Stimulated activated naive CD8-positive, alpha-beta T cell treated with anti-CD3 and anti-CD28 coated beads, Interleukin-15, amount 100 ng/mL, for 72 hours (primary cell): ENCODE data around the gene GPR137B.
"Not testable (repeated sequence)": the region's sequence is repeated elsewhere in the genome, so short reads cannot be mapped to it uniquely, and the experiment has no call there.

Source experiments
- ATAC-seq: fragments of 150-1000 bp; cut with Tn5 transposase; 2 replicates; pipeline ENCODE4 v1.10.0; 2021; ENCODE audit warnings: mild to moderate bottlenecking, moderate library complexity
- DNase-seq, 2 donors: peaks; one replicate each; pipeline ENCODE4 v3.0.0; 2021 to 2022
- H3K27ac Mint-ChIP-seq, 2 donors: one replicate each; pipeline ENCODE4 v1.8.0; 2022; ENCODE audit warnings: mild to moderate bottlenecking in 2 of 2, mixed read lengths in 2 of 2, moderate library complexity in 2 of 2
- H3K27me3 Mint-ChIP-seq: one replicate; pipeline ENCODE4 v1.8.0; 2022; ENCODE audit warnings: mixed read lengths
- H3K4me1 Mint-ChIP-seq: one replicate; pipeline ENCODE4 v1.8.0; 2022; ENCODE audit warnings: mild to moderate bottlenecking, mixed read lengths
- H3K4me3 Mint-ChIP-seq, 2 donors: one replicate each; pipeline ENCODE4 v1.8.0; 2022; ENCODE audit warnings: mild to moderate bottlenecking in 2 of 2, mixed read lengths in 2 of 2, moderate library complexity in 1 of 2
- H3K9me3 Mint-ChIP-seq, 2 donors: one replicate each; pipeline ENCODE4 v1.8.0; 2022; ENCODE audit warnings: mixed read lengths in 2 of 2

Gene GPR137B, protein sequence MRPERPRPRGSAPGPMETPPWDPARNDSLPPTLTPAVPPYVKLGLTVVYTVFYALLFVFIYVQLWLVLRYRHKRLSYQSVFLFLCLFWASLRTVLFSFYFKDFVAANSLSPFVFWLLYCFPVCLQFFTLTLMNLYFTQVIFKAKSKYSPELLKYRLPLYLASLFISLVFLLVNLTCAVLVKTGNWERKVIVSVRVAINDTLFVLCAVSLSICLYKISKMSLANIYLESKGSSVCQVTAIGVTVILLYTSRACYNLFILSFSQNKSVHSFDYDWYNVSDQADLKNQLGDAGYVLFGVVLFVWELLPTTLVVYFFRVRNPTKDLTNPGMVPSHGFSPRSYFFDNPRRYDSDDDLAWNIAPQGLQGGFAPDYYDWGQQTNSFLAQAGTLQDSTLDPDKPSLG

DNA sequence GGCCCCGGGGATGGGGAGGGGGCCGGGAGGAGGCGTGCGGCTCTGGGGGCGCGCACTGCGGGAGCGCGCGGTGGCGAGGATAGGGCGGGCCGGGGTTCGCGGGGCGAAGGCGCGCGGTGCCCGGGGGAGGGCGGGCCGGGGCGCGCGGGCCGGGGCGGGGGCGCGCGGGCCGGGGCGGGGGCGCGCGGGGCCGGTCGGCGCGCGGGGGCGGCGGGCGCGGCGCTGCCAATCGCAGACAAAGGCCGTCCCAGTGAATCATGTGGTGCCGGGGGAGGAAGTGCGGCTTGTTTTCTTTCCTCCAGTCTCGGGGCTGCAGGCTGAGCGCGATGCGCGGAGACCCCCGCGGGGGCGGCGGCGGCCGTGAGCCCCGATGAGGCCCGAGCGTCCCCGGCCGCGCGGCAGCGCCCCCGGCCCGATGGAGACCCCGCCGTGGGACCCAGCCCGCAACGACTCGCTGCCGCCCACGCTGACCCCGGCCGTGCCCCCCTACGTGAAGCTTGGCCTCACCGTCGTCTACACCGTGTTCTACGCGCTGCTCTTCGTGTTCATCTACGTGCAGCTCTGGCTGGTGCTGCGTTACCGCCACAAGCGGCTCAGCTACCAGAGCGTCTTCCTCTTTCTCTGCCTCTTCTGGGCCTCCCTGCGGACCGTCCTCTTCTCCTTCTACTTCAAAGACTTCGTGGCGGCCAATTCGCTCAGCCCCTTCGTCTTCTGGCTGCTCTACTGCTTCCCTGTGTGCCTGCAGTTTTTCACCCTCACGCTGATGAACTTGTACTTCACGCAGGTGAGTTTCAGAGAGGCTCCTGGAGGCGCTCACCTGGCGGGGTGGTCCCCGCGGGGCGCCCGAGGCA is at the start of gene GPR137B:
Gene GPR137B, plus strand, starts transcription at position 287 of the 851 bp plus-strand sequence. Its CDS starts 84 bp downstream, at position 371.
- ATAC-seq (peak; percentile 80), DNase-seq (peak; percentile 59 to 66)
- H3K4me1 Mint-ChIP-seq, result peaks cover 41% of the 10 kb centered on the region
- H3K27me3 Mint-ChIP-seq, result peaks cover 42% of the 10 kb centered on the region
- H3K9me3 Mint-ChIP-seq, result no peaks in the 10 kb centered on the region
- H3K4me3 Mint-ChIP-seq, result peak within 1 kb of the TSS; percentile 89 to 93
- H3K27ac Mint-ChIP-seq, result peak within 1 kb of the TSS; percentile 77 to 85

DNA sequence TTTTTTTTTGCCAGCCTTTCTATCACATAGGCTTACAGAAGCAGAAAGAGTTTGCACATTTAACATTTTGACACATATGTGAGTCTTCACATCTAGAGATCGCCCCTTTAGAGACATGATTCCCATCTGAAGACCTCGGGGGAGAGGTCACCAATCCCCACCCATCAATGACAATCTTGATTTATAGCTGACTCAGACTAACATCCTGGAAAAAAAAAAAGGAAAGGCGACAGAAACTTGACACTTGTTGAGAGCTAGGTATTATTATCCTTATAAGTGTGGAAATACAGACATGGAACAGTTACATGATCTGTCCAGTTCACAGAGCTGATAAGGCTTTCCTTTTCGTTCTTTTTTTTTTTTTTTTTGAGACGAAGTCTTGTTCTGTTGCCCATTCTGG is 49.4 kb upstream of the GPR137B start:
- Mint-ChIP-seq H3K4me3 (no peak overlapping the region), H3K27ac (no peak overlapping the region), H3K27me3 (peaks cover 25% of the 10 kb centered on the region), H3K4me1 (no peaks in the 10 kb centered on the region), H3K9me3 (peaks cover 10 to 22% of the 10 kb centered on the region in 2 donors)
- no peak for DNase-seq
- ATAC-seq, result no peak

DNA sequence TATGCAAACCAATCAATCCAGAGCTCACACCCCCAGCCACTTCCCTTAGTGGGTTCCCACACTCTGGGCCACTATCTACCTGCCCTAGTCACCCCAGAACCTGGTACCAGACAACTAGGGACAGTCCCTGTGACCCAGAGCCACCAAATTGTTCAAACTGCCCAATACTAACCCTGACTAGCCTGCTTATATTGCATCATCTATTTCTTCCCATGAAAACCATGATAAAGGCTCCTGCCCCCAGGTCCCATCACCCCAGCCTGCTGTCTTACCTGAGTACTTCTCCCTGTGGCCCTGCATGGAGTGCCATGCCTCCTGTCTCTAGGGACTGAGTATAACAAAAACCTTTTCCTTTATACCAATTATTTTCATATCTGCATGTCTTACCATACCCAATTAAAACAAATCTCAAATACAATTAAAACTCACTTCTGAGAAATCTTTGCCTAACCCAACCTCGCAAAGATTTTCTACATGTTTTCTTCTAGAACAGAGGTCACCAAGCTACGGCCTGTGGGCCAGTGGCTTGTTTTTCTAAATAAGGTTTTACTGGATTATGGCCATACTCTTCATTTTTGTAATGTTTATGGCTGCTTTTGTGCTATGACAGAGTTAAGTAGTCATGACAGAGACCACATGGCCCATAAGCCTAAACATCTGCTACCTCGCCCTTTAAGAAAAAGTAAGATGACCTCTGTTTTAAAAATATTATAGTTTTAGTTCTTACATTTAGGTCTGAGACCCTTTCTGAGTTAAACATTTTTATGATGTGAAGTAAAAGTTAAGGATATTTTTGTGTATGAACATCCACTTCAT is 46.4 kb upstream of the GPR137B start:
- ATAC-seq (no peak), DNase-seq (no peak)
- H3K27ac Mint-ChIP-seq, result peak overlapping the region in 1 of 2 donors; percentile 96
- no peaks in the 10 kb centered on the region for H3K4me1 Mint-ChIP-seq
- peaks cover 10 to 23% of the 10 kb centered on the region in 2 donors for H3K9me3 Mint-ChIP-seq
- H3K27me3 Mint-ChIP-seq, result peaks cover 18% of the 10 kb centered on the region
- H3K4me3 Mint-ChIP-seq, result no peak overlapping the region

DNA sequence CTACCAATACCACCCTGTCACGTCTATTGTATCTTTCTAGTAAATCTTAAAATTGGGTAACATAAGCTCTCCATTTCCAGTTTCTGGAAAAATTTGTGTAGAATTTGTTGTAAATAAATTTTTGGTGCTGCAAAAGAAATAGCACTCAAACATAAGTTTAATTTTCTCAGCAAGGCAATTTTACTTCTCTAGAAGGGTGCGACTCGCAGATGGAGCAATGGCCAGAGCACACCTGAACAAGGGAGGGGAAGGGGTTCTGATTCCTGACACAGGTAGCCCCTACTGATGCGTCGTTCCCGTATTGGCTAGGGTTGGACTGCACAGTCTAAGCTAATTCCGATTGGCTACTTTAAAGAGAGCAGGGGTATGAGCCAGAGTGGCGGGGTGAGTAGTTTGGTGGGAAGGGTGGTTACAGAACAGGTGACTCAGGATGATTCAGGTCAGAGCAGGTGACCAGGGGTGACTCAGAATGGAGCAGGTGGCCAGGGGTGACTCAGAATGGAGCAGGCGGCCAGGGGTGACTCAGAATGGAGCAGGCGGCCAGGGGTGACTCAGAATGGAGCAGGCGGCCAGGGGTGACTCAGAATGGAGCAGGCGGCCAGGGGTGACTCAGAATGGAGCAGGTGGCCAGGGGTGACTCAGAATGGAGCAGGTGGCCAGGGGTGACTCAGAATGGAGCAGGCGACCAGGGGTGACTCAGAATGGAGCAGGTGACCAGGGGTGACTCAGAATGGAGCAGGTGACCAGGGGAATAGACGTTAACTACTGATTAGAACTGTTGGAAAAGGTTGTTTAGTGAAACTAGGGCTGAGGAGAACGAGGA is 45.5 kb upstream of the GPR137B start:
- Mint-ChIP-seq H3K27ac (peak overlapping the region; percentile 93 to 96), H3K9me3 (peaks cover 10 to 23% of the 10 kb centered on the region in 2 donors), H3K27me3 (peaks cover 18% of the 10 kb centered on the region)
- peak; percentile 84 to 91 for DNase-seq
- not testable (repeated sequence) for H3K4me3 Mint-ChIP-seq, H3K4me1 Mint-ChIP-seq
- peak; percentile 48 for ATAC-seq

DNA sequence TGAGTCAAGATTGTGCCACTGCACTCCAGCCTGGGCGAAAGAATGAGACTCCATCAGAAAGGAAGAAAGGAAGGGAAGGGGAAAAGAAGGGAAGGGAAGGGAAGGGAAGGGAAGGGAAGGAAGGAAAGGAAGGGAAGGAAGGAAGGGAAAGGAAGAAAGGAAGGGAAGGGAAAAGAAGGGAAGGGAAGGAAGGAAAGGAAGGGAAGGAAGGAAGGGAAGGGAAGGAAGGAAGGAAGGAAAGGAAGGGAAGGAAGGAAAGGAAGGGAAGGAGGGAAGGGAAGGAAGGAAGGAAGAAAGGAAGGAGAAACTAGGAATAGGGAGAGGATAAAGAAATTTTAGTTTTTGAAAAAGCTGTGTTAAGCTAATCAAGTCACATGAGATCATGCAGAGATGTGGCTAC is 44.1 kb upstream of the GPR137B start:
- H3K4me3 Mint-ChIP-seq, result no peak overlapping the region
- ATAC-seq (no peak), DNase-seq (no peak)
- no peaks in the 10 kb centered on the region for H3K4me1 Mint-ChIP-seq
- H3K9me3 Mint-ChIP-seq, result peaks cover 10 to 23% of the 10 kb centered on the region in 2 donors
- H3K27ac Mint-ChIP-seq, result no peak overlapping the region
- peaks cover 16% of the 10 kb centered on the region for H3K27me3 Mint-ChIP-seq

DNA sequence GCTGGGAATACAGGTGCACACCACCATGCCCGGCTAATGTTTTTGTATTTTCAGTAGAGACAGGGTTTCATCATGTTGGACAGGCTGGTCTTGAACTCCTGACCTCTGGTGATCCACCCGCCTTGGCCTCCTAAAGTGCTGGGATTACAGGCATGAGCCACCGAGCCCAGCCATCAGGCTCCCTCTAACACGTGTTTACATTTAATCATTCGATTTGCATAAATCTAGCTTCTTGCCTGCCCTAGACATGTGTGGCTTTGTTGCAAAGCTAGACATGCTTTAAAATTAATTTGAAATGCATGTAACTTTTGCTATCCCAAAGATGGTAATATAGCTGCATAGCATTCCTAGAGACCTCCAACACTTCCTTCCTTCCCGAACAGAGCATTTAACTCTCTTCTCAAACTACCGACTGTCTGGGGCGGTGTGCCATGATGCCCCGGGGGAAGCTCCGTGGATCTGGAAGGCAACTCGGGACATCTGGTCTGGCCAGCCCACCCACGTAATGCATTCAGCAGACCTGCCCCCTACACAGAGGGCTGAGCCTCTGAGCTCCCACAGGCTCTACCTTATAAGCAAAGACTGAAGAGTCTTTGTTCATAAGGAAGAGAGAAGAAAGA is 42.9 kb upstream of the GPR137B start:
- H3K27ac Mint-ChIP-seq, result no peak overlapping the region
- peaks cover 4% of the 10 kb centered on the region for H3K27me3 Mint-ChIP-seq
- H3K4me1 Mint-ChIP-seq, result no peaks in the 10 kb centered on the region
- no peak for DNase-seq
- peaks cover 10 to 23% of the 10 kb centered on the region in 2 donors for H3K9me3 Mint-ChIP-seq
- H3K4me3 Mint-ChIP-seq, result no peak overlapping the region
- no peak for ATAC-seq

DNA sequence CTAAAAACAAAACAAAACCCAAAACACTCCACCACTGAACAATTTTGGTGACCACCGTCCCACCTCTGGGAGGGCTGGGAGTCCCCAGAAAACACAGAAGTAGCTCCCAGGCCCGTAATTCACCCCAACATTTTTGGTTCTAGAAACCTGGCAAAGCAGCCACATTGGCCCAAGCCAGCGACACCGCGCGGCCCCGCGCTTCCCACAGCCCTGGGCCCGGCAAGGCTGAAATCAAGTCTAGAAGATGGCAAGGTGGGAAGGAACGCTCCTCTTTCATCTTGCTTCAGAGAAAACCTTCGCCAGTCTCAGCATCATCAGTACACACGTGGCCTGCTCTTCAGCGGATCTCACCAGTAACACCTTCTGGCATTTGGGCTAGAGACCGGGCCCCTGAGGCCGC is 41.5 kb upstream of the GPR137B start:
- Mint-ChIP-seq H3K4me3 (no peak overlapping the region), H3K9me3 (peaks cover 10 to 18% of the 10 kb centered on the region in 2 donors), H3K4me1 (no peaks in the 10 kb centered on the region), H3K27me3 (no peaks in the 10 kb centered on the region), H3K27ac (no peak overlapping the region)
- ATAC-seq, result no peak
- no peak for DNase-seq

DNA sequence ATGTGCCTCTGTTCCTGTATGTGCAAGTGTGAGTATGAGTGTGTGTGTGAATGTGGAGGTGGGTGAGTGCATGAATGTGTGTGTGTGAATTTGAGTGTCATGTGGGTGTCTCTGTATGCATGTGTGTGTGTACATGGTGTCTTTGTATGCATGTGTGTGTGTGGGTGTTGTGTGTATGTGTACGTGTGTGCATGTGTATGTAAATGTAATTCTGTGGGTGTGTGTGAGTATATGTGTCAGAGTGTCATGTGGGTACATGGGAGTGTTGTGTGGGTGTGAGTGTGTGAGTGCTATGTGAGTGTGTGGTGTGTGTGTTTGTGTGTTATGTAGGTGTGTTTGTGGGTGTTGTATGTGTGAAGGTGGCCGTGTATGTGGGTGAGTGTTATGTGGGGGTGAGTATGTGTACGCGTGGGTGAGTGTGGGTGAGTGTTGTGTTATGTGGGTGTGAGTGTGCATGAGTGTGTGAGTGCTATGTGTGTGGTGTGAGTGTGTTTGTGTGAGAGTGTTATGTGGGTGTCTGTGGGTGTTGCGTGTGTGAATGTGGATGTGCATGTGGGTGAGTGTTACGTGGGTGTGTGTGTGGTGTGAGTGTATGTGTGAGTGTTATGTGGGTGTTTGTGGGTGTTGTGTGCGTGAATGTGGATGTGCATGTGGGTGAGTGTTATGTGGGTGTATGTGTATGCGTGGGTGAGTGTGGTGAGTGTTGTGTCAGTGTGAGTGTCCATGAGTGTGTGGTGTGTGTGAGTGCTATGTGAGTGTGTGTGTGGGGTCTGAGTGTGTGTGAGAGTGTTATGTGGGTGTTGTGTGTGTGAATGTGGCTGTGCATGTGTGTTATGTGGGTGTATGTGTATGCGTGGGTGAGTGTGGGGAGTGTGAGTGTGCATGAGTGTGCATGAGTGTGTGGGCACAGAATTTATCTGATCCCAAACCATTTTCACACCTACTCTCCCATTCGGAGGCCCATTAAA is 40.8 kb upstream of the GPR137B start:
- H3K9me3 Mint-ChIP-seq, result peaks cover 10 to 15% of the 10 kb centered on the region in 2 donors
- no peaks in the 10 kb centered on the region for H3K27me3 Mint-ChIP-seq
- no peak overlapping the region for H3K4me3 Mint-ChIP-seq
- no peaks in the 10 kb centered on the region for H3K4me1 Mint-ChIP-seq
- H3K27ac Mint-ChIP-seq, result no peak overlapping the region
- DNase-seq (no peak), ATAC-seq (no peak)

DNA sequence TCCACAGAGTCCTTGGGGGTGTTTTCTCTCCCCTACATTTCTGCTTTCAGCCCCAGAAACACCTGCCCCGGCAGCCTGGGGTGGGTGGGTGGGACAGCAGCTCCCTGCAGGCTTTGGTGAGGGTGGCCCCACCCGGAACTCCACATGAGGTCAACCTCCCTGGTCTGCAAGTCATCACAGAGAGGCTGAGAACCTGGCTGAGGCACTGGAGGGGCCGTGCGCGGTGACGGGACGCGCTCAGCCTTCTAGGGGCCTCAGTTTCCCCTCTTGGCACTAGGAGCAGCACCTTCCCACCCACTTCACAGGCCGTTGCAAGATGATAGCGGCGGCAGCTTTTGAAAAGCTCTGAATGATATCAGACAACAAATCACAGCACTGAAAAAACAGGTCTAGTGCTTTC is 39.7 kb upstream of the GPR137B start:
- H3K9me3 Mint-ChIP-seq, result peaks cover 0 to 4% of the 10 kb centered on the region in 2 donors
- H3K27me3 Mint-ChIP-seq, result no peaks in the 10 kb centered on the region
- H3K4me3 Mint-ChIP-seq, result no peak overlapping the region
- H3K4me1 Mint-ChIP-seq, result peaks cover 7% of the 10 kb centered on the region
- H3K27ac Mint-ChIP-seq, result no peak overlapping the region
- DNase-seq (no peak), ATAC-seq (no peak)

DNA sequence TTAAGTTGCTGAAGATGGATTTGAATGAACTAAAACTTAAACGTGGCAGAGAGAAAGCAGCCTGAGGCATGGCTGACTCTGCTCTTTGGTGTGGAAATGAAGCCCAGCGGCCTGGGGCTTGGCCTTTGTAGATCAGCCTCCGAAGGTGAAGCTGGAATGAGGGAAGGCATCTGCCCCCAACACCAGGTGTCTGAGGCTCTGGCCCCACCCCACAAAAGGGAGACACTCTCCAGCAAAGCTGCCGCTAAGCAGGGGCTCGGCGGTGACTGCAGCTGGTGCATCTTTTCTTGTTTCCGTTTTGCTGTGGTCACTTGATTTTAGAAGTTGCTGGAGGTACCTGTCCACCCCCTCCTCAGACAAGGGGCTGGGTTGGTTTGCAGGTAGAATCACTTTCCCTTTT is 39.3 kb upstream of the GPR137B start:
- Mint-ChIP-seq H3K4me1 (peaks cover 7% of the 10 kb centered on the region), H3K9me3 (no peaks in the 10 kb centered on the region), H3K4me3 (no peak overlapping the region), H3K27ac (no peak overlapping the region), H3K27me3 (no peaks in the 10 kb centered on the region)
- DNase-seq (no peak), ATAC-seq (no peak)

DNA sequence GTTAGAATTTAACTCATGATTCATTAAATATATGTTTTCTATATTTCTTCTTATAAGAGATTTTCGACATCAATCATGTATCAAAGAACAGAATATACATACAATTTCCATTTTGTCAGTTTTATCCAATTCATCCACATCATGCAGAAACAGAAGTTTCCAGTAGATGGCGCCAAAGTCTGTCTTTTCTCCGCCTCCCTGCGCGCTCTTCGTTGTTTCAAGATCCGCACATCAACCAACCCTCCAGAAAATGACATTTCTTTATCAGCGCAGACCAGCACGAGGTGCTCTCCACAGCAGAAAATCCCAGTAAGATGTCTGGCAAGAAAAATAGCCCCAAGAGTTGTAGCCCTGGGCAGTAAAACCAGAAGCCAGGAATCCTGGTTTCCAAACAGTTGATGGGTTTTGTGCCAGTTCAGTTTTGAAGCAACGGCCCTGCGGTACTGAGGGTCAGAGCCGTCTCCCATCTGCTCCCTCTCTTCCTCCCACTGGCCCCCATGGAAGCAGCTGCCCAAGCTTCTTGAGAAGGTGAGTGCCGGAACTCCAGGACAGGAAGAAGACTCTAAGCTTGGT is 38.6 kb upstream of the GPR137B start:
- no peak overlapping the region for H3K4me3 Mint-ChIP-seq
- no peaks in the 10 kb centered on the region for H3K9me3 Mint-ChIP-seq
- no peak overlapping the region for H3K27ac Mint-ChIP-seq
- H3K4me1 Mint-ChIP-seq, result peaks cover 7% of the 10 kb centered on the region
- no peak for ATAC-seq
- DNase-seq, result peak; percentile 53 to 57
- no peaks in the 10 kb centered on the region for H3K27me3 Mint-ChIP-seq

DNA sequence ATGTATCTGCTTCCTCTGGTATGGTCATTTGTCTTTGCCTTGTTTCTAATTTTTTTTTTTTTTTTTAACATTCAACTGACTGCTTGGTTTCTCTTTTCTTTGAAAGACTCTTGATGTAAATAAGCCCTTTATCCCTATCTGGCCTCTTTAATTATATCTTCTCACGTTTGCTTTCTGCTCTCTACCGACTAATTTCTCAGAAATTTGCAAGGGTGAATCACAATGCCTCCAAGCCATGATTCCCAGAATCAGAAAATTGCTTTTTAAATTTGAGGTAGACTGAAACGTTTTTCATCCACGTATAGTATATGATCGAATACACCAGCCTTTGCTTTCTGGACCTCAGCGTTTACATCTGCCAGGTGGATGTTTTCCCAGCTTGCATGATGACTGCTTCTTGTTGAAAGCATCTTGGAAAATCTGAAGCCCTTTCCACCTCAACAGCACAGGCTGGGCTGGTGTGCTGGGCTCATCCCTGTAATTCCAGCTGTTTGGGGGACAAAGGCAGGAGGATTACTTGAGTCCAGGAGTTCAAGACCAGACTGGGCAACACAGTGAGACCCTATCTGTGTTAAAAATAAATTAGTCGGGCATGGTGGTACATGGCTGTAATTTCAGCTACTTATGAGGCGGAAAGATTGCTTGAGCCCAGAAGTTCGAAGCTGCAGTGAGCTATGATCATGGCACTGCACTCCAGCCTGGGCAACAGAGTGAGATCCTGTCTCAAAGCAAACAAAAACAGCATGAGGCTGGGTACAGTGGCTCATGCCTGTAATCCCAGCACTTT is 35.0 kb upstream of the GPR137B start:
- H3K4me3 Mint-ChIP-seq, result no peak overlapping the region
- no peaks in the 10 kb centered on the region for H3K9me3 Mint-ChIP-seq
- ATAC-seq, result no peak
- DNase-seq, result no peak
- H3K27ac Mint-ChIP-seq, result no peak overlapping the region
- H3K4me1 Mint-ChIP-seq, result peaks cover 7% of the 10 kb centered on the region
- H3K27me3 Mint-ChIP-seq, result no peaks in the 10 kb centered on the region
